Stimulated activated CD8-positive, alpha-beta memory T cell treated with anti-CD3 and anti-CD28 coated beads, Interleukin-12 subunit alpha, Interleukin-12 subunit beta, amount 100 ng/mL, for 4 hours (primary cell): ENCODE results near the gene AIMP1.

Experiments
- DNase-seq: peaks from one replicate; pipeline ENCODE4 v3.0.0-alpha.2; 2020; ENCODE audit warnings: low read depth

Gene AIMP1

DNA sequence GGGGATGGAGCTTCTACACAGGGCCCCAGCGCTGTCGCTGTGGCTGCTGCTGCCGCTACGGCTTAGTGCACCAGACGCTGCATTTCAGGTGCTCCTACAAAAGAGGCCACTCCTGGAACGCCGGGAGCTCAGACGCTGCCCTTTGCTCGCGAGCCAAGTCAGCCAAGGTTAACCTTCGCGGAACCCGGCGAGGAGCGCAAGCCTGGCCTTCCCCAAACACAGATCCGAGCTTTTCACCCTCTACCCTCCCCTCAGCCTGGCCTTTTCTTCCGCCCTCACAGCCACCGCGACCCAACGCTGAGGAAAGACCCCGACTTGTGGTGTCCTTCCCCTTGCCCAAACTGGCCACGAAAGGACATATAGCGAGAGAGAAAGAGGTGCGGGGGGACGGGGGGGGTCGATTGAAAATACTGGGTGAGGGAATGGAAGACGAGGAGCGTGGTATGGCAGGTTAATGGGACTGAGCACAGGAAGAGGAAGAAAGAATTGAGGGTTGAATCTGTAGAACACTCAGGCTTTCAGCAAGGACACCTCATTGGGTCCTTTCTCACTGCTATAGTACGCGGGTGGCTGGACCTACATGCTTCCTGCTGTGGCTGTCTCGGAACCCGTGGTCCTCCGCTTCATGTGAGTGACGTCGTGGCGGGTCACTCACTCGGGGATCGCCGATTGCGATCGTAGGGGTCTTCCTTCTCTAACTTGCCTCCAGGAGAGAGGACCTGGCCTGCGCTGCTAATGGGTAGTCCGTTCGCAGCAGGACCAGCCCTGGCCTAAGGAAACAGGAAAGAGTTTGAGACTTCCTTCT, at the start of gene AIMP1, which contains the start of gene TBCK:
Gene AIMP1, plus strand, starts transcription at position 583 of the 805 bp plus-strand sequence. CDS start 8,460 bp downstream, outside the sequence.
Gene TBCK, minus strand, starts transcription at position 242 of the 805 bp plus-strand sequence. CDS start 7,249 bp downstream, outside the sequence.
- peak; percentile 74 for DNase-seq

DNA sequence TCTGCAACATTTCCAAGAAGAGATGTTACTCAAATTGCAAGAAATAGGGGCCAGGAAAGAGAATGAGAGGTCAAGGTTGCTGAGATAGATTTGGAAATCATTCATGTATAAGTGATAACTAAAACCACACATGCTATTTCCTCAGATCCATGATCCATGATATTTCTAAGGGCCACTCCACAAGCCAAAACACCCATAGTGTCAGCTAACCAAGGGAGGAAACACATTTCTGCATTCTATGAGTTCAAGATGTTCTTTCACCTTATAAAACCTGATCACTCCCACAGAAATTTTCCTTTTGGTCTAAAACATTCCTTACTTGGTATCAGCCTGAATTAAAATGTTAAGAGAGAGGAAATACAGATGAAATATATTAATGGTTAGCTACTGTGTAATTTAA, 47.6 kb upstream of the AIMP1 start:
- DNase-seq = no peak

DNA sequence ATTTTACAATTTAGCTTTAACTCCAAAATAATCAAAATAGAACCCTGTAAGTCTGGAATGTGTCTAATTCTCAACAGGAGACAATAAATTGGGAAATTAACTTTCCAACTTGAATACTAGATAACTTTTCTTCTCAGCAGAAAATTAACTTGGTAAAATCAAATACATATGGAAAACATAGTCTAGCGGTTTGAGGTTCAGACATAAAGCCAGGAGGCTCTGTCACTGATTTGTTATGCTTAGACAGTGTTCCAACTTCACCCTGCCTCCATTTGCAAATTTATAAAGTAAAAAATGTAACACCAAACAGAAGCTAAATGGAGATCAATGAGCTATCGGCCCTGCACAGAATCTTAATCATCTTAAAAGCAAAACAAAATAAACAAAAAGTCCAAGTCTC, 46.6 kb upstream of the AIMP1 start:
- no peak for DNase-seq

DNA sequence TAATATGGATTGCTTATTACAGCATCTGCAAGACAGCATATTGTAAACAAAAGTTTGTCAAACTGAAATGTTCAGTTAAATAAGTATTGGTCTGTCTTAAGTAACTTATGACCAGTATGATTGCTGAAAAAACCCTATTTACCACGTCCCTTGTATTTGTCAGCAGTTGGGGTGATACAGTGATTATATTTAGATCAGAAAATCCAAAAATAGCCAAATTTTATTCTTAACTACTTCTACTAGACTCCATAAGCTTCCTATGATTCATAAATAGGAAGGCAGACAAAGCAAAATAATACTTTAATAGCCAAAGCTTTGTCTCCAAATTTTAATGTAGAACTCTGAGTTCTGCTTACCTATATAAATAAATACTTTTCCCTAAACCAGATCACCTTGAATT, 45.6 kb upstream of the AIMP1 start:
- no peak for DNase-seq

DNA sequence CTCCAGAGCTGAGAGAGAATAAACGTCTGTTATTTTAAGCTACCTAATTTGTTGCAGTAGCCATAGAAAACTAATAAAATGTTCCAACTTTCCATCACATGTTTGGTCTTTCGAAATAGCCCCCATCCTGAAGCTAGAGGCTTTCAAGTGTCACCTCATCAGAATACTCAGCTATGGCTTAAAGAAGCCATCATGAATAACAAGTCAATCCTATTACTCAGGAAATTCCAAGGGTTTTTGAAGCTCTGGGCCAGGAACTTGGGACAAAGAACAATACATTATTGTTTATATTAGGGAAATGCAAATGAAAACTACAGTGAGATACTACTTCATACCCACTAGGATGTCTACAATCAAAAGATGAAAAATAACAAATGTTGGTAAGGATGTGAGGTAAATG, 42.5 kb upstream of the AIMP1 start:
- no peak for DNase-seq

DNA sequence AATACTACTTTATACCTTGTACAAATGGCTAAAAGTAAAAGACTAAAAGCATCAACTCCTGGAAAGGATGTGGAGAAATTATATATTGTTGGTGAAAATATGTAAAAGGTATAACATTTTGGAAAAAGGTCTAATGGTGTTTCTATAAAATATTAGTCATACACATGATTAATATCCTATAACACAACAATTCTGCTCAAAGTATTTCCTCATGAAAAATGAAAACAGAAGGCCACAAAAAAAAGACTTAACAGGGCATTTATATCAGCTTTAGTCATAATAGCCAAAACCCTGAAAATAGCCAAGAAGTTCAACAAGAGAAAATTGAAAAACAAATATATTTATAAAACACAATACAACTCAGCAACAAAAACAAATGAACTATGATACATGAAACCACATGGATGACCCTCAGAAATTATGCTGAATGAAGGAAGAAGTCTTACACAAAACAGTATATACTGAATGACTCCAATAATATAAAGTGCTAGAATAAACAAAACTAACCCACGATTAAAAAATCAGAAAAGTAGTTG, 39.1 kb upstream of the AIMP1 start:
- no peak for DNase-seq

DNA sequence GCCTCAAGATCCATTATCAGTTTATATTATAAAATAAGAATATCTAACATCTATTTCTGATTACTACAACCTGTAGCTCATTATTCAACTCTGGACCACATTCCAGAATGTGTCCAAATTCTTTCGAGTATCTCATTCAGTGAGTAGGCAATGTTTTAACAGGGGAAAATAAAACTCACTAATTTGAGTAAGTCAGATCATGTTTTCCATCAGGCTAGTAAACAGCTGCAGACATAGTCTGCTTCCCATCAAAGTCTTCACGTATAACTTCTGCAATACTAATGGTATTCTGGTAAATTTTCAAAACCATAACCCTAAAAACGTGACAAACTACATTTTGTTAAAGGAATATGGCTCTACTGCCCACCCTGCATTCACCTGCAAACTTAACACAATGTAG, 32.1 kb upstream of the AIMP1 start:
- no peak for DNase-seq

DNA sequence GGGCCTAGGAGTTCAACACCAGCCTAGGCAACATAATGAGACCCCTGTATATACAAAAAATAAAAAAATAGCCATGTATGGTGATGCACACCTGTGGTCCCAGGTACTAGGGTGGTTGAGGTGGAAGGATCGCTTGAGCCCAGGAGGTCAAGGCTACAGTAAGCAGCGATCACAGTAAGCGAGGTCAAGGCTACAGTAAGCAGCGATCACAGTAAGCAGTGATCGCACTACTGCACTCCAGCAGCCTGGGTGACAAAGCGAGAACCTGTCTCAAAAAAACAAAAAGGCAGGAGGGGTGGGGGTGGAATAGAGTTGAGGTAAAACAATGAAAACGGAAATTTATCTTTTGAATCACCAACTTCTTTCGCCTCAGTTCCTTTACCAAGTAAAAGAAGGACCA, 29.7 kb upstream of the AIMP1 start:
- no peak for DNase-seq

DNA sequence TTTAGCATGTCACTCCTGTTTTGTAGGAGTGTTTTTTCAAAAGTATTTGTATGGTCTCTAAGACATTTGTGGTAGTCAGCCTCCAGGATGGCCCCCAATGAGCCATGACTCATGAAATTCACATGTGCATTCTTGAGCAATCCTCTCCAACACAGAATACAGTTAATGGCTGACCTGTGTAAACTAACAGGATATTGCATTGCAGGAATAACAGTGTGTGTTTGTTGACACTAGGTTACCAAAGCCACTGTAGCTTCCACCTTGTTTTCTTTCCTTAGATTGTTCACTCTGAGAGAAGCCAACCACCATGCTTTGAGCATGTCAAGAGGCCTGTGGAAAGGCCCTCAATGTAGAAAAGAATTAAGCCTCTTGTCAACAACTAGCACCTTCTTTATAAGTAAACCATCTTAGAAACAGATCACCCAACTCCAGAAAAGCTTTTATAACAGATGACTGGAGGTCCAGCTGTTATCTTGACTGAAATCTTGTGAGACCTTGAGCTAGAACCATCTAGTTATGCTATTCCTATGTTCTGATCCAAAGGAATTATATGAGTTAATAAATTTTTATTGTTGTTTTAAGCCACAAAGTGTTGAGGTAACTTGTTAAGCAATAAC, 28.9 kb upstream of the AIMP1 start:
- DNase-seq = no peak

DNA sequence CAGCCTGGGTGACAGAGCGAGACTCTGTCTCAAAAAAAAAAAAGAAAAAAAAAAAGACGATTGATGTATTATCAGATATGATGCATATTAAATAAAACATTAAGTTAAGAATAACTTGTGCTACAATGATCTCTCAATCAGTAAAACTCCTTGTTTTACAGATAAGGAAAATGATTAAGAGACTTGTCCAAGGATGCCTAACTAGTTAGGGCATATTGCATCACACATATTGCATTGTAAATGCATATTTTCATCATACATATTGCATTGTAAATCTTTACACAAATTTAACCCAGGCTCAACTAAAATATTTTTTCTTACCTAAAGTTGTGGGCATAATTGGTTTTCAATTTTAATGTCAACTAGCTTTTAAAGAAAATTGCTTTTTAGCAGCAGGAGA, 26.6 kb upstream of the AIMP1 start:
- DNase-seq = no peak

DNA sequence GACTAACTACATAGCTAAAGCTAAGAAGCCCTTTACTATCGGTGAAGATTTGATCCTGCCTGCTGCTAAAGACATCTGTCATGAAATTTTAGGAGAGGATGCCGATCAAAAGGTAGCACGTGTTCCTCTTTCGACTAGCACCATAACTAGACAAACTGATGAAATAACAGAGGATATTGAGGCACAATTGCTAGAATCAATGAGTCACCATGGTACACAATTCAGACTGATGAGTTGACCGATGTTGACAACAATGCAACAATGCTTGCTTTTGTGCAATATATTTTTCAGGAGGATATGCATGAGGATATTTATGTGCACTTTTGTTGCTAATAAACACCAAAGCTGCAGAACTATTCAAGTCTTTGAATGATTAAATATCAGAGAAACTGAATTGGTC, 24.7 kb upstream of the AIMP1 start:
- DNase-seq = no peak

DNA sequence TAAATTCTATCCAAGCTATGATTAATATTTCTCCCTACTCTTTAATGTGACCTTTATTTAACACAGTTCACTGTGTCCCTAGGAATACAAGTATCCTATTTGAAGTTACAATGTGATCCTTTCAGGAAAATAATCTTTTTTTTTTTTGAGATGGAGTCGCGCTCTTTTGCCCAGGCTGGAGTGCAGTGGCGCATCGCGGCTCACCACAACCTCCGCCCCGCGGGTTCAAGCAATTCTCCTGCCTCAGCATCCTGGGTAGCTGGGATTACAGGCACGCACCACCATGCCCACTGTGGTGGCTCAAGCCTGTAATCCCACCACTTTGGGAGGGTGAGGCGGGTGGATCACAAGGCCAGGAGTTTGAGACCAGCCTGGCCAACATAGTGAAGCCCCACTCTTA, 22.3 kb upstream of the AIMP1 start:
- no peak for DNase-seq

DNA sequence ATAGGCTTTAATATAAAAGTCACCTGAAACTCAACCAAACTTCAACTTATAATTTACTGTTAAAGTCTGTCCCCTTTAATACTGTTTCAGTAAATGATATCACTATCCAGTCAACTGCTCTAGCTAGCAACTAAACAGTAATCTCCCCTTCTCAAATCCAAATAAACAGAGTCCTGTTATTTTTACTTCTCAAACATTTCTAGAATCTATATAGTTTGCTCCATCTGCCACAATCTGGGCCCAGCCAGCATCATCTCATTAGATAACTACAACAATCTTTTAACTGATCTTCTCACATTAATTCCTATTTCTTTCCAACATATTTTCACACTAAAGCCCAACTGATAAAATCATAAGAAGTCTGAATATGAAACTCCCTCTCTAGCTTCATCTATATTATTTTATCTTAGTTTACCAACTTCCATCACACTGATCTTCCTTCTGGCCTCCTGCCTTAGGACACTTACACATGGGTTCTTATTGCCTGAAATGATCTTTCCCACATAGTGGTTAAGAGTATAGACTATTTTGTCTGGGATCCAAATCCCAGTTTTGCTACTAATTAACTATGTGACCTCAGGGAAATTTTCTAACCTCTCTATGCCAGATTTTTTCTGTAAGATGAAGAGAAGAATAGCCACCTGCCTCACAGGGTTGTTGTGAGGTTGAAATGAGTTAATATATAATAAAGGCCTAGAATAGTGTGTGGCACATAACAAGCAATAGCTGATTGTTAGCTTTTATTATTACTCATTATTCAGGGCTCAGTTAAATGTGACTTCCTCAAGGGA, 18.9 kb upstream of the AIMP1 start:
- DNase-seq = no peak

DNA sequence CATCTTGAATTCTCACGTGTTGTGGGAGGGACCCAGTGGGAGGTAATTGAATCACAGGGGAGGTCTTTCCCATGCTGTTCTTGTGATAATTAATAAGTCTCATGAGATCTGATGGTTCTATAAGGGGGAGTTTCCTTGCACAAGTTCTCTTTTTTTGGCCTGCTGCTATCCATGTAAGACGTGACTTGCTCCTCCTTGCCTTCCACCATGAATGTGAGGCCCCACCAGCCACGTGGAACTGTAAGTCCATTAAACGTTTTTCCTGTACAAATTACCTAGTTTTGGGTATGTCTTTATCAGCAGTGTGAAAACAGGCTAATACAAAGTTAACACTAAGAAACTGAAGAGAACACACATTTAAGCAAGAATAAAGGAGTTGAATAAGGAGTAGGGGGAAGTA, 16.4 kb upstream of the AIMP1 start:
- no peak for DNase-seq

DNA sequence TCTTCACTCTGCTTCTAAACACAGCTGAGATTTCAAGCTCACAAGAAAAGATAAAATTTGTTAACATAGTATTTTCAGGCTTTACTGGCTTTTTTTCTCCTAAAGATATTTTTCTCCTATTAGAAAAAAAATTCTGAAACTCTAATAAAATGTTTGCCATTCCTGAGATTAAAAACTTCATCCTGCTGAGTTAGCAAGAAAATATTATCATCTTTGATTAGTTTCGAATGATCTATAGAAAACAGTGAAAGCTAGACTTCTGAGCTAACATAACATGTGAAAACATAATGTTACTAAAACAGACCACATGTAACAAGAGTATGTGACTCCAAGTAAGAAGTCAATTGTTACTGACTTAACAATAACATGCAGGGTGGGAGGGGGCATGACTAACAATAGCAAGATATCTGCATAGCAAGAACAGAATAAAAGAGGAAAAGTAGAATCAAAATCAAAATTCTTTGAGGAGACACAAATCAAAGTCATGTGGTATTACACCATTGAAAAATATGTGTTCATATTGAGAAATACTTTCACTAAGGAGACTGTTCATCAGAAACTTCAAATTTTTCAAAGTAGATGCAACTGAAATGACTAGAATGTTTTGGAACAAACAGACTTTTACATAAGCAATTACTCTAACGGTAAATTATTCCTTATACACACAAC, 14.8 kb upstream of the AIMP1 start:
- DNase-seq = no peak

DNA sequence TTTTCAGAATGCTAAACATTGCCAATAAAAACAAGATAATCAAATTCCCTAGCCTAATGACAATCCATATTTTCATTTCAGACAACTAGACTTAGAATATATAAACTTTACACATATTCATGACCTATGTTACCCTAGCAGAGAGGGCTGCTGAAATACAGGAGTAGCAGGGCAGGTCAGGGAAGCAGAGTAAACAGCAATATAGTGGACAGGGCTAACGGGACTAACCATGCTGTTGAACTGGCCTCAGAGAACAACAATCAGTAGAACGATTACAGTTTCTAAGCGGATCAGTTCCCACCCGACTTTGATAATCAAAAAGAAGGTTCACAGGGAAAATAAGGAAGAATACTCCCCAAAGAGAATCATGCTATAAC, 14.3 kb upstream of the AIMP1 start:
- DNase-seq = no peak

DNA sequence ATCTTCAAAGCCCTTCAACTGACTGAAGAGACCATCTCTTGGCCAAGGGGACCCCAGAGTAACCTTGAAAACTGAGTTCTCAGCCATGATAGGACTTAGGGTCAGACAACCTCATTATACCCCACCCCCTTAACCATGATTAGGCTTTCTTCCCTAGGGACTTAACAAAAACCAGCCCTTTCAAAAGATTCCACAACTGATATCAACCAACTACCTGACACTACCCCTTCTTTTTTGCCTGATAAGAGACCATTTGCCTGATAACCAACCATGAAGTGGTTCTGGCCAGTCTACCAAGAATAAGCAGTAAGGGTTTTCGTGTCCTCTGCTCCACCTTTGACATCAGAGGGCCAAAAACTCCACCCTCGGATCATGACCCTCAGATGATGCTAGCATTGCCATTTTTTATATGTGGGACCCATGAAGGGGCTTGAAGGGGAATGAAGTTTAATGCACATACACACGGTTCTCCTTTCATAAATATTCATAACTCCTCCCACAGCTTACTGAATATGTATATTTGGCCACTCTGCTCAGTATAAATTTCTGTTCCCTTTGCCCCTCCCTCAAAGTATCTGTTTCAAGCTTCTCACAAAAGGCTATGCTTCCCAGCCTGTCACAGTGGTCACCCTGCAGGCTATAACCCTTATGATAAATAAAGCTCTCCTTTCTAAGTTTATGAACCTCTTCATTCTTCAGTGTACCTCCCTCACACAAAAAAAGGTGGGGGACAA, 12.6 kb upstream of the AIMP1 start:
- no peak for DNase-seq

DNA sequence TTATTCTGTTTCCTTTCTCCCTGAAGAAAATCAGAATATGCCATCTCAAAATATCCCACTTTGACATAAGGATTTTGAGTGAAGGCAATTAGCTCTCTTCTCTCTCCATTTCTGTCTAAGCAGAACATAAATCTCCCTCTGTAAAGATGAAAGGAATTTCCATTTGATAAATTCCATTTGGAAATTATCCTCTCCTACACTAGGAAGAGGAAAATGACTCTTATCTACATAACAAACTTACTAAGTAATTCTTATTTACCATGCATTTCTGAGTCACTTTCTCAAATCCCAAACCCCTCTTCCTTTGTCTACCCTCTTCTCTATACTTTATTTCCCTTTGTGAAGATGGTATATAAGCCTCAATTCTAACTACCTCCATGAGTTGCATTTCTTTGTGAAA, 11.7 kb upstream of the AIMP1 start:
- no peak for DNase-seq

DNA sequence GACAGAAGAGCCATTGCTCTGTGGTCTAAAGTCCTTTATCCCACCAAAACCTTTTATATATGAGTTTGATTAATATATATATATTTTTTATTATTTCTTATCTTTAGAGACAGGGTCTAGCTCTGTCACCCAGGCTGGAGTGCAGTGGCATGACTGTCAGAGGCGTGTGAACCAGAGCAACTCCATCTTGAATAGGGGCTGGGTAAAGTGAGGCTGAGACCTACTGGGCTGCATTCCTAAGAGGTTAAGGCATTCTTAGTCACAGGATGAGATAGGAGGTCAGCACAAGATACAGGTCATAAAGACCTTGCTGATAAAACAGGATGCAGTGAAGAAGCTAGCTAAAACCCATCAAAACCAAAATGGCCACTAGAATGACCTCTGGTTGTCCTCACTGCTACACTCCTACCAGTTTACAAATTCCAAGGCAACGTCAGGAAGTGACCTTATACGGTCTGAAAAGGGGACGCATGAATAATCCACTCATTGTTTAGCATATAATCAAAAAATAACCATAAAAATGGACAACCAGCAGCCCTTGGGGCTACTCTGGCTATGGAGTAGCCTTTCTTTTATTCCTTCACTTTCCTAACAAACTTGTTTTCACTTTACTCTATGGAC, 10.8 kb upstream of the AIMP1 start:
- no peak for DNase-seq

DNA sequence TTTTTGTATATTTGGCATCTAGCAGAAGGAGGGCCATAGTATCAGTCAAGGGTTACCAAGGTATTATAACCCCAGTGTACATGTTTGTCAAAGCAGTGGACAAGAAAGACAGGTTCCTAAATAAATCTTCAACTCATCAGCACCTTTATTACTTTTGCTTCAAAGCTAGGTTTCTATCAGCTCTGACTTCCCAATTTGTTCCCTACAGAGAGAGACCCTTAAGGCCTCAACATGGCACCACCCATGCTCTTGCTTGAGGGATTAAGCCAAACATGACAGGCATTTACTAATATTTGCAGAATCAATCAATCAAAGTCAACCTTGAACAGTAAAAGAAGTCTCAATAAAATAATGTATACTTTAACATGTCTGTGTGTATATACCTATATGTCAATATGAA, 9.8 kb upstream of the AIMP1 start:
- DNase-seq = no peak

DNA sequence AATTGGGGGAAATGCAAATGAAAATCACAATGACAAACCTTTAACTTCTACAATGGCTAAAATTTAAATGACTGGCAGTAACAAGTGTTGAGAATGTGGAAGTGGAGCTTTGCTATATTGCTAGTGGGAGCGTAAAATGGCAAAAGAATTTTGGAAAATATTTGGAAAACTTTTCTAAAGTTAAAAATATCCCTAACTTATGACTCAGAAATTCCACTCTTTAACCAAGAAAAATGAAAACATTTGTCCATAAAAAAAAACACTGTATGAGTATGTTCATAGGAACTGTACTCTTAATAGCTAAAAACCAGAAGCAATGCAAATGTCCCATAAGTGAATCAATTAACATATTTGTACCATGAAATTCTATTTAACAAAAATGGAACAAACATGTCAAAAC, 4.0 kb upstream of the AIMP1 start:
- DNase-seq = no peak
